ENCODE results near the gene RAB22A.

RAB22A gene

GRCh38 chr20:58303547-58303946, 6.0 kb upstream of the RAB22A start:
- no peak for DNase-seq

GRCh38 chr20:58305061-58305460, 4.5 kb upstream of the RAB22A start:
- DNase-seq = no peak

- peak; percentile 66 for DNase-seq
These were observed 2.9 kb upstream of the RAB22A start for GRCh38 chr20:58306421-58307261.

GRCh38 chr20:58307270-58307669, 2.2 kb upstream of the RAB22A start:
- DNase-seq = no peak

- DNase-seq = no peak
These were observed 1.2 kb upstream of the RAB22A start for GRCh38 chr20:58308290-58308679.

- DNase-seq = peak; percentile 63
These were observed 611 bp upstream of the RAB22A start for GRCh38 chr20:58308680-58309527.

- no peak for DNase-seq
These were observed 822 bp downstream of the RAB22A start for GRCh38 chr20:58310291-58310782.

GRCh38 chr20:58312836-58313235, 3.3 kb downstream of the RAB22A start:
- peak; percentile 32 for DNase-seq

GRCh38 chr20:58313396-58313795, 3.9 kb downstream of the RAB22A start:
- no peak for DNase-seq

GRCh38 chr20:58321205-58321604, 11.7 kb downstream of the RAB22A start:
- no peak for DNase-seq

GRCh38 chr20:58322083-58322482, 12.6 kb downstream of the RAB22A start:
- DNase-seq = no peak

- no peak for DNase-seq
These were observed 16.4 kb downstream of the RAB22A start for GRCh38 chr20:58325912-58326311.

- no peak for DNase-seq
These were observed 17.7 kb downstream of the RAB22A start for GRCh38 chr20:58327211-58327610.

GRCh38 chr20:58328836-58329235, 19.3 kb downstream of the RAB22A start:
- DNase-seq = no peak

- DNase-seq = no peak
These were observed 20.2 kb downstream of the RAB22A start for GRCh38 chr20:58329711-58330110.

- DNase-seq = no peak
These were observed 20.7 kb downstream of the RAB22A start for GRCh38 chr20:58330249-58330648.

- no peak for DNase-seq
These were observed 21.2 kb downstream of the RAB22A start for GRCh38 chr20:58330687-58331086.

- DNase-seq = no peak
These were observed 22.5 kb downstream of the RAB22A start for GRCh38 chr20:58331961-58332551.

GRCh38 chr20:58339741-58340140, 30.2 kb downstream of the RAB22A start:
- DNase-seq = no peak

GRCh38 chr20:58340151-58340550, 30.6 kb downstream of the RAB22A start:
- no peak for DNase-seq

- no peak for DNase-seq
These were observed 31.3 kb downstream of the RAB22A start for GRCh38 chr20:58340853-58341252.

- DNase-seq = no peak
These were observed 32.8 kb downstream of the RAB22A start for GRCh38 chr20:58342104-58342945.
